Measurements from ENCODE around the gene ENOSF1. TPM values are rescaled to one million over a fixed set of nuclear protein-coding genes. Genes with fewer than 3 reads are reported as not detected.
A peak's percentile ranks its signal among the peaks of the same experiment; 100 is the strongest.

ENOSF1 gene
- total and polyA plus RNA-seq, 2 of the 4 experiments (the other 2 are of a cell fraction) = 12.2 to 12.6 TPM

- ATAC-seq (ENCODE audit: low read depth) (peak; percentile 61), DNase-seq (peak; percentile 51)
- no peaks in the 10 kb centered on the region for H3K9me3 ChIP-seq (ENCODE audit: control insufficient read depth, insufficient read depth, low read length)
- H3K4ac ChIP-seq (ENCODE audit: low read depth, low read length) = peak within 1 kb of the TSS; percentile 84
- ChIA-PET CTCF (interaction anchor here (0.8 to 1.2 kb wide), 2 partner anchors 28 to 85 kb away, joined by 3 to 4 read pairs; no protein-coding TSS in a partner anchor), POLR2A (ENCODE audit: unreplicated experiment) (no interaction called here)
- peak within 1 kb of the TSS; percentile 39; the same call in 1 of the 2 replicates for H2AK5ac ChIP-seq (ENCODE audit: low read depth, low read length)
- H3K23ac ChIP-seq (ENCODE audit: low read depth, low read length) = peak within 1 kb of the TSS; percentile 79
- 0 out of 2 replicates have a peak, but pooled peaks cover 2% of the 10 kb centered on the region for H3K4me1 ChIP-seq (ENCODE audit: control insufficient read depth, insufficient read depth, low read length)
- peak within 1 kb of the TSS; percentile 90 for H3K4me3 ChIP-seq (ENCODE audit: insufficient read depth, low read depth, low read length)
- H2BK5ac ChIP-seq (ENCODE audit: low read depth, low read length, poor library complexity, severe bottlenecking) = peak within 1 kb of the TSS; percentile 88
- intact Hi-C loops (cut with micrococcal nuclease) (loop anchor here (2.0 to 10.0 kb wide), 3 partner anchors 33 to 177 kb away; partner anchors contain the start of gene ENOSF1), in situ Hi-C loops (cut with MboI; ENCODE audit: low sequenced_read_pairs) (no loop called here), dilution Hi-C loops (cut with HindIII; ENCODE audit: low sequenced_read_pairs, unreplicated experiment) (no loop called here)
- peak within 1 kb of the TSS; percentile 98 for H3K27ac ChIP-seq (ENCODE audit: insufficient read depth, low read length)
- peak within 1 kb of the TSS; percentile 90 for H3K9ac ChIP-seq (ENCODE audit: low read depth, low read length)
- no peaks in the 10 kb centered on the region for H4K20me1 ChIP-seq (ENCODE audit: insufficient read depth, low read length)
- H3K27me3 ChIP-seq (ENCODE audit: control insufficient read depth, insufficient read depth, low read length) = no peaks in the 10 kb centered on the region
- no peak within 1 kb of the TSS; the same call in 1 of the 2 replicates for H4K5ac ChIP-seq (ENCODE audit: low read depth, low read length)
- peak within 1 kb of the TSS; percentile 80 for H3K14ac ChIP-seq (replicated peaks; ENCODE audit: low read depth, low read length)
- peaks cover 6% of the 10 kb centered on the region for H3K36me3 ChIP-seq (ENCODE audit: control insufficient read depth, insufficient read depth, low read length)
- H2AFZ ChIP-seq (replicated peaks; ENCODE audit: low read length, poor library complexity) = peak within 1 kb of the TSS; percentile 99
- peaks cover 19 to 34% of the 10 kb centered on the region in 2 experiments for H3K79me1 ChIP-seq (ENCODE audit: low read depth in 1 of 2, low read length in 2 of 2)
- peak within 1 kb of the TSS; percentile 25 for H3K18ac ChIP-seq (ENCODE audit: low read depth, low read length)
- peak within 1 kb of the TSS; percentile 82 to 96 for H4K8ac ChIP-seq (ENCODE audit: low read depth in 2 of 2, low read length in 2 of 2)
- no TSS peak for BruUV-seq (replicated peaks)
- no peak for TF ChIP-seq ELK1 (IDR thresholded peaks at IDR 0.05; ENCODE audit: borderline replicate concordance, low read depth, low read length)
- TF ChIP-seq CEBPB (IDR thresholded peaks at IDR 0.05; ENCODE audit: low read depth, low read length) = no peak
- TF ChIP-seq POLR2A (IDR thresholded peaks at IDR 0.05; ENCODE audit: low read depth, low read length) = no peak
- no peak for TF ChIP-seq BHLHE40 (IDR thresholded peaks at IDR 0.05; ENCODE audit: low read depth, low read length)
- no peak for TF ChIP-seq CTCF (conservative IDR thresholded peaks at IDR 0.05; ENCODE audit: low read depth, low read length)
- TF ChIP-seq SMC3 (IDR thresholded peaks at IDR 0.05; ENCODE audit: low read depth, low read length) = no peak
- TF ChIP-seq FOS (IDR thresholded peaks at IDR 0.05; ENCODE audit: low read depth, low read length) = no peak
- TF ChIP-seq RFX5 (IDR thresholded peaks at IDR 0.05; ENCODE audit: low read depth, low read length) = no peak
- H3K56ac ChIP-seq (ENCODE audit: extremely low read depth, insufficient read depth, low read length) = peak within 1 kb of the TSS; percentile 71
- peak within 1 kb of the TSS; percentile 94 for H2AK9ac ChIP-seq (replicated peaks; ENCODE audit: low read depth, low read length, poor library complexity)
- 0% methylated on average over 46 of the region's 79 CpGs; no CpG with 5 or more reads in 1 of the 2 experiments for WGBS, 2 experiments (ENCODE audit: extremely low coverage in 2 of 2, insufficient read length in 1 of 2)
- H3K4me2 ChIP-seq (ENCODE audit: low read depth, low read length) = peak within 1 kb of the TSS; percentile 83
- no peak within 1 kb of the TSS for H2BK20ac ChIP-seq (ENCODE audit: low read depth, low read length)
- peak within 1 kb of the TSS; percentile 73 for H4K91ac ChIP-seq (ENCODE audit: insufficient read depth, low read depth, low read length)
- H2BK15ac ChIP-seq (ENCODE audit: low read depth, low read length) = peak within 1 kb of the TSS; percentile 79; the same call in 1 of the 3 replicates
- H3K9me1 ChIP-seq (ENCODE audit: insufficient read depth, low read length) = peaks cover 6% of the 10 kb centered on the region
- peak within 1 kb of the TSS; percentile 80; the same call in 1 of the 2 replicates for H2BK120ac ChIP-seq (ENCODE audit: low read depth, low read length)
These were observed 55.0 kb downstream of the ENOSF1 start, which contains the start of gene TYMS for GRCh38 chr18:657311-658000. TYMS (plus strand) TSS chr18:657653; CDS start chr18:657743, 90 bp downstream.
